GM21367 (cell line): ENCODE data around the gene SYT2.
"Not testable (repeated sequence)": the region's sequence is repeated elsewhere in the genome, so short reads cannot be mapped to it uniquely, and the experiment has no call there.

ENCODE experiments used
- ATAC-seq: cut with Tn5 transposase; IDR thresholded peaks from one replicate; pipeline ENCODE4 v1.9.1; 2021; ENCODE audit not compliant: unreplicated experiment

The SYT2 gene

GRCh38 chr1:202553560-202554038 is 156.7 kb downstream of the SYT2 start:
- no peak for ATAC-seq

- not testable (repeated sequence) for ATAC-seq
Measured at GRCh38 chr1:202553078-202553477, 157.2 kb downstream of the SYT2 start.

- not testable (repeated sequence) for ATAC-seq
Measured at GRCh38 chr1:202552615-202553014, 157.6 kb downstream of the SYT2 start.

GRCh38 chr1:202551683-202552082 is 158.6 kb downstream of the SYT2 start:
- no peak for ATAC-seq

- ATAC-seq = not testable (repeated sequence)
Measured at GRCh38 chr1:202550088-202550487, 160.2 kb downstream of the SYT2 start.

GRCh38 chr1:202547215-202547614 is 163.0 kb downstream of the SYT2 start:
- no peak for ATAC-seq

GRCh38 chr1:202546796-202547195 is 163.5 kb downstream of the SYT2 start:
- not testable (repeated sequence) for ATAC-seq

GRCh38 chr1:202546377-202546776 is 163.9 kb downstream of the SYT2 start:
- not testable (repeated sequence) for ATAC-seq

GRCh38 chr1:202545647-202546303 is 164.5 kb downstream of the SYT2 start:
- ATAC-seq = not testable (repeated sequence)

- ATAC-seq = not testable (repeated sequence)
Measured at GRCh38 chr1:202544766-202545449, 165.3 kb downstream of the SYT2 start.

GRCh38 chr1:202543537-202543936 is 166.7 kb downstream of the SYT2 start:
- ATAC-seq = not testable (repeated sequence)

- not testable (repeated sequence) for ATAC-seq
Measured at GRCh38 chr1:202542415-202542814, 167.8 kb downstream of the SYT2 start.

GRCh38 chr1:202540858-202541257 is 169.4 kb downstream of the SYT2 start:
- not testable (repeated sequence) for ATAC-seq
